Astrocyte of the spinal cord (primary cell): Measurements from ENCODE around the gene DNAJC6.
"Not testable (repeated sequence)": the region's sequence is repeated elsewhere in the genome, so short reads cannot be mapped to it uniquely, and the experiment has no call there.

Experiments
- DNase-seq: peaks from one replicate; pipeline ENCODE4 v3.0.0; 2011; ENCODE audit warnings: low read depth, low spot score
- H3K4me3 ChIP-seq: 2 replicates; pipeline ENCODE4 v1.5.1; 2011; ENCODE audit warnings: low read depth, mild to moderate bottlenecking, low read length, moderate library complexity
- in situ Hi-C: cut with HindIII; loops from 2 replicates; pipeline ENCODE4 v1.10.0; 2017; ENCODE audit warnings: low sequenced_read_pairs
- TF ChIP-seq, protein P1 (sequence below): IDR thresholded peaks from 2 replicates; pipeline ENCODE4 v1.5.1; 2012; ENCODE audit warnings: low read depth, mild to moderate bottlenecking, low read length, inconsistent platforms

The DNAJC6 gene

DNA sequence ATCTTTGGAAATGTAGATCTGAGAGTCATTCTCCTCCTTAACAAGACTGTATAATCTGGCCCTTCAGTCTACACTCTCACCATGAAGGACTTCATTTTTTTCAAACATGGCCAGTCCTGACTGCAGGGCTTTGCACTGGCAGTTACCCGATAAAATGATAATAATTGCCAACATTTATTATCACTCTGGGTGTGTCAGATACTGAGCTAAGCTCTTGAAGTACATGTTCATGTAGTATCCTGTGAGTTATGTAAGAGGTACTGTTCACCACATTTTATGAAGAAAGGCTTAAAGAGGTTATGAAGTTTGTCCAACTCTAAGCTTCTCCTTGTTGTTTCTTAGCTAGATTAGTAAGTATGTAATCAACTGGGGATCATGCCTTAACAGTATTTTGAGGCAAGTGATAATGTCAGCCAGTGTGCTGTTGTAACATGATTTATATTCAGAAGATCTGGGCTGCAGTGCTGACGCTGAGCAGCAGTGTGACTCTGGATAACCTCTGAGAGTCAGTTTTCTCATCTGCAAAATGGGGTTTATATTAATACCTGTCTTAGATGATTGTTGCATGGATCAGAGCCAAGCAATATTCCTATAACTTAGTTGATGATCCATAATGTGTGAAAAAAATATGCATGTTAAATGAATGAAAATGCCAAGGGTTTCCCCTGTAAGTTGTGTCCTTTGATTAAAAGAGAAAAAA lies 69.1 kb downstream of the DNAJC6 start:
- no peak overlapping the region for H3K4me3 ChIP-seq
- DNase-seq: no peak
- TF ChIP-seq, protein P1, sequence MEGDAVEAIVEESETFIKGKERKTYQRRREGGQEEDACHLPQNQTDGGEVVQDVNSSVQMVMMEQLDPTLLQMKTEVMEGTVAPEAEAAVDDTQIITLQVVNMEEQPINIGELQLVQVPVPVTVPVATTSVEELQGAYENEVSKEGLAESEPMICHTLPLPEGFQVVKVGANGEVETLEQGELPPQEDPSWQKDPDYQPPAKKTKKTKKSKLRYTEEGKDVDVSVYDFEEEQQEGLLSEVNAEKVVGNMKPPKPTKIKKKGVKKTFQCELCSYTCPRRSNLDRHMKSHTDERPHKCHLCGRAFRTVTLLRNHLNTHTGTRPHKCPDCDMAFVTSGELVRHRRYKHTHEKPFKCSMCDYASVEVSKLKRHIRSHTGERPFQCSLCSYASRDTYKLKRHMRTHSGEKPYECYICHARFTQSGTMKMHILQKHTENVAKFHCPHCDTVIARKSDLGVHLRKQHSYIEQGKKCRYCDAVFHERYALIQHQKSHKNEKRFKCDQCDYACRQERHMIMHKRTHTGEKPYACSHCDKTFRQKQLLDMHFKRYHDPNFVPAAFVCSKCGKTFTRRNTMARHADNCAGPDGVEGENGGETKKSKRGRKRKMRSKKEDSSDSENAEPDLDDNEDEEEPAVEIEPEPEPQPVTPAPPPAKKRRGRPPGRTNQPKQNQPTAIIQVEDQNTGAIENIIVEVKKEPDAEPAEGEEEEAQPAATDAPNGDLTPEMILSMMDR: no peak
- in situ Hi-C loops: no loop called here

DNA sequence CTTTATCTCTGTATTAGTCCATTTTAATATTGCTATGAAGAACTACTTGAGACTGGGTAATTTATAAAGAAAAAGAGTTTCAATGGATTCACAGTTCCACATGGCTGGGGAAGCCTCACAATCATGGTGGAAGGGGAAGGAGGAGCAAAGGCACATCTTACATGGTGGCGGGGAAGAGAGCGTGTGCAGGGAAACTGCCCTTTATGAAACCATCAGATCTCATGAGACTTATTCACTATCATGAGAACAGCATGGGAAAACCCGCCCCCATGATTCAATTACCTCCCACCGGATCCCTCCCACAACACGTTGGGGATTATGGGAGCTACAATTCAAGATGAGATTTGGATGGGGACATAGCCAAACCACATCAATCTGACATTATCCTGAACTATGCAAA lies 75.1 kb downstream of the DNAJC6 start:
- DNase-seq, H3K4me3 ChIP-seq, in situ Hi-C loops: not testable (repeated sequence)

DNA sequence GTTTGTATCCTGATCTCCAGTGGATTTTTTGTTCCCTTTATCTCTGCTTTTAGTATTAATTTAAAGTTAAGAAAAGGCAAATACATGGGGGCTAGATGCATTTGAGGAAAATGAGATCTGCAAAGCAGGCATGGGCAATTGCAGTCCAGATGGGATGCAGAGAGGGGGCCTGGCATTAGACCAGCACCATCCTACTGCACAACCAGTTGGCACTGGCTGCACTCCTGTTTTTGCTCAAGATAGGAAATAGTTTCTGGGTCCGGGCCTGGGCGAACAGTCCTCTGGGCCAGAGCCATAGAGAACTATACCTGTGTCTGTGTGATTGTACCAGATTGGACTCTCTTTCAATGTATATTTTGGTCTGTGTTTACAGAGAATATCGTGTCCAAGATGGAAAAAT lies 77.1 kb downstream of the DNAJC6 start:
- TF ChIP-seq, protein P1: no peak
- no peak for DNase-seq
- in situ Hi-C loops: no loop called here
- H3K4me3 ChIP-seq: no peak overlapping the region

DNA sequence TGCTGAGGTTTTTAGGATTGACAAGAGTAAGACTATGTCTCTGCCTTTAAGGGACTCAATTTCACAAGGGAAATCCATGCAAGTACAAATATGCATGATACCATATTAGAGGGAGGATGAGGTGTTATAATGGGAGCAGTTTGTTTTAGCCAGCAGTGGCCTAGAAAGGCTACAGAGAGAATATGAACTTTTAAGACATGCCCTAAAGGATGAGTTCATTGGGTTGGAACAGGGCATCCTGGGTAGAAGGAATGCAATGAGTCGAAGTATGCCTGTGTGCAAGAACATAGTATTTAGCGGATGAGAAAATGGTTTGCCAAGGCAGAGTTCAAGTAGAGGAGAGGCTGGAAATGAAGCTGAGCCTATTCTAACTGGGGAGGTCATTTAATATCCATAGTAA lies 78.5 kb downstream of the DNAJC6 start:
- TF ChIP-seq, protein P1: no peak
- DNase-seq: no peak
- in situ Hi-C loops: no loop called here
- no peak overlapping the region for H3K4me3 ChIP-seq

DNA sequence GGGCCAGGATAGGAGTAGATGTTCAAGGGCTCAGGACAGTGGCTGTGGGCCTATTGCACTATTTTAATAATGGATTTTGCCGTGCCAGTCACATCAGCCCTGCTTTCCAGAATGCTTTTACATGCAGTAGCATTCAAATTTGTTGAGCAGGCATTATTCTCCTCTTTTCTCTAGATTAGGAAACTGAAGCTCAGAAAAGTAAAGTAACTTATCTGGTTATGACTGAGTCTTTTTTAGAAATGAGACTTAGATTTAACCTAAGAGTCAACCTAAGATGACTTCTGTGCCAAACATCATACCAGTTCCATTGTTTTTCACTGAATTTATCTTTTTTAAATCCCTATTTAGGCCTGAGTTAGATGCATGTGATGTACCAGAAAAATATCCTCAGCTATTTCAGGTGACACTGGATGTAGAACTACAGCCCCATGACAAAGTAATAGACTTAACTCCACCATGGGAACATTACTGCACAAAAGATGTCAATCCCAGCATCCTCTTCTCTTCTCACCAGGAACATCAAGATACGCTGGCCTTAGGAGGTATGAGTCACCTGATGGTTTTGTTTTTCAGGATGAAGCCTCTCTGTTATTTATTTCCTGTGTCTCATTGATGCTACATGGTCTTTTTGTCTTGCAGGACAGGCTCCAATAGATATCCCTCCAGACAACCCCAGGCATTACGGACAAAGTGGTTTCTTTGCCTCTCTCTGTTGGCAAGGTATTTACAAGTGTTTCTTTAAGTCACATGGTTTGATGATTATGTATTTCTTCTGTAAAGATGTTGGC lies 79.8 kb downstream of the DNAJC6 start:
- in situ Hi-C loops: no loop called here
- no peak for DNase-seq
- no peak overlapping the region for H3K4me3 ChIP-seq
- TF ChIP-seq, protein P1: no peak

DNA sequence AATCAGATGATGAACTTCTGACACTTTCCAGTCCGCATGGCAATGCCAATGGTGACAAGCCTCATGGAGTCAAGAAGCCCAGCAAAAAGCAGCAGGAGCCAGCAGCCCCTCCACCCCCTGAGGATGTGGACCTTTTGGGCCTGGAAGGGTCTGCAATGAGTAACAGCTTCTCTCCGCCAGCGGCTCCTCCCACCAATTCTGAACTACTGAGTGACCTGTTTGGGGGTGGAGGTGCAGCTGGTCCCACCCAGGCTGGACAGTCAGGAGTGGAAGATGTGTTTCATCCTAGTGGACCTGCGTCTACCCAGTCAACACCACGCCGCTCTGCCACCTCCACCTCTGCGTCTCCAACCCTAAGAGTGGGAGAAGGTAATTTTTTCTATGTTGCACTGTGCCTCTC lies 83.2 kb downstream of the DNAJC6 start:
- no peak overlapping the region for H3K4me3 ChIP-seq
- in situ Hi-C loops: no loop called here
- no peak for DNase-seq
- TF ChIP-seq, protein P1: no peak

DNA sequence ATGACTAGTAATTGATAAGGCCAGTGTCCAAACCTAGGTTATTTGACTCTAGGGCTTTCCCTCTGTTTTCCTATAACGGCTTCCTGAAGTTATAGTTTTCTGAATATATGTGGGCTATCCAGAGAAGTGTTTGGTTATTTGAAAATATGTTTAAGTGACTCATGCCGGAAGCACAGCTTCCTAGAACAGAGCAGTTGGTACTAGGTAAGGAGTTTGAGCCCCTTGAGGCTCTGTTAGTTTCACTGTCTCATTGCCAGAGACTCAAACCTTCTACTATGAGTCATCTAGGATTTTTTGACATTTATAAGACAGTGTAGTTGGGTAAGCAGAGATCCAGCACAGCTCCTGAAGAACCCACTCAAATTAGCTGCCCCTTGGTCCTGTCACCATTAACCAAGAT lies 84.0 kb downstream of the DNAJC6 start:
- TF ChIP-seq, protein P1: no peak
- no peak overlapping the region for H3K4me3 ChIP-seq
- peak; percentile 62 for DNase-seq
- in situ Hi-C loops: no loop called here
